K562 (cell line): ENCODE measurements around the gene NOSIP. TPM values are rescaled to one million over a fixed set of nuclear protein-coding genes. Genes with fewer than 3 reads are reported as not detected.

ENCODE experiments used
- ATAC-seq: fragments of 200-7000 bp; cut with Tn5 transposase; 3 replicates; pipeline ENCODE4 v1.9.1; 2020; ENCODE audit warnings: moderate library complexity
- BruUV-seq: library from RNA; stranded (reverse); fragments of 400-500 nt; replicated peaks from 2 replicates; lab custom pipeline; 2021; lab: Mats Ljungman, UMichigan
- CTCF ChIA-PET: fragments of 300-600 bp; formaldehyde crosslinking; extraction: SDS; loops from one replicate; lab custom pipeline; 2021; ENCODE audit warnings: low intra/inter-chr PET ratio; lab: Yijun Ruan, JAX
- POLR2A ChIA-PET: fragments of 300-600, 350-650 bp; sonication (Branson Sonifier 250); formaldehyde crosslinking; extraction: SDS; loops from one replicate; lab custom pipeline; 2021; ENCODE audit warnings: antibody characterized with exemption, inconsistent platforms; lab: Yijun Ruan, JAX
- DNase-seq, 4 experiments: peaks; one replicate each; pipeline versions ENCODE4 v3.0.0 to v3.0.0-alpha.2; 2011 to 2018; ENCODE audit warnings: low spot score in 3 of 4, mixed read lengths in 3 of 4; ENCODE audit errors: extremely low read depth in 1 of 4
- FAIRE-seq: peaks from 2 replicates; lab custom pipeline; 2011; peaks lifted over from hg19 to GRCh38; lab: Jason Lieb, UNC
- H2AFZ ChIP-seq: 2 replicates; pipeline ENCODE4 v1.6.0; 2011; ENCODE audit warnings: low read depth, low read length, control low read depth, inconsistent platforms
- H3K27ac ChIP-seq: fragments of 200-600 bp; 3 replicates; pipeline ENCODE4 v1.8.0; 2011; ENCODE audit warnings: low read depth, mild to moderate bottlenecking, control low read depth, inconsistent platforms, low read length, moderate library complexity, mixed read lengths; ENCODE audit errors: extremely low read depth
- H3K27me3 ChIP-seq, 2 experiments: fragments of 300-600 bp in 1 of 2; 2 replicates in 1 of 2; 3 replicates in 1 of 2; pipeline versions ENCODE4 v1.6.0 to v1.8.0; 2011; ENCODE audit warnings: inconsistent platforms in 2 of 2, low read length in 2 of 2, mild to moderate bottlenecking in 1 of 2, mixed read lengths in 1 of 2, moderate library complexity in 1 of 2; ENCODE audit not compliant: control insufficient read depth in 2 of 2, insufficient read depth in 2 of 2
- H3K36me3 ChIP-seq: fragments of 300-600 bp; 3 replicates; pipeline ENCODE4 v1.8.0; 2011; ENCODE audit warnings: mild to moderate bottlenecking, low read length, inconsistent platforms; ENCODE audit not compliant: control insufficient read depth, insufficient read depth
- H3K4me1 ChIP-seq, 2 experiments: fragments of 200-600 bp in 1 of 2; replicated peaks in 1 of 2; 2 replicates in 1 of 2; 3 replicates in 1 of 2; pipeline versions ENCODE4 v1.5.1 to v1.8.0; 2011; ENCODE audit warnings: inconsistent platforms in 2 of 2, low read length in 2 of 2, mild to moderate bottlenecking in 1 of 2, mixed read lengths in 1 of 2, moderate library complexity in 1 of 2; ENCODE audit not compliant: control insufficient read depth in 2 of 2, insufficient read depth in 2 of 2
- H3K4me2 ChIP-seq: 2 replicates; pipeline ENCODE4 v1.6.1; 2011; ENCODE audit warnings: low read length, control low read depth, inconsistent platforms, mixed read lengths; ENCODE audit not compliant: insufficient read depth
- H3K4me3 ChIP-seq: fragments of 200-600 bp; sonication (generic), shearing (Covaris generic); 2 replicates; pipeline ENCODE4 v1.5.1; 2016; ENCODE audit warnings: control low read depth, inconsistent platforms
- H3K79me2 ChIP-seq: fragments of 200-600 bp; 3 replicates; pipeline ENCODE4 v1.8.0; 2011; ENCODE audit warnings: low read length, inconsistent platforms; ENCODE audit not compliant: control insufficient read depth, insufficient read depth
- H3K9ac ChIP-seq, 2 experiments: 2 replicates each; pipeline versions ENCODE4 v1.6.0 to v1.6.1; 2011; ENCODE audit warnings: low read depth in 2 of 2, low read length in 2 of 2, control low read depth in 1 of 2, inconsistent platforms in 1 of 2, mild to moderate bottlenecking in 1 of 2, mixed read lengths in 1 of 2; ENCODE audit not compliant: insufficient read depth in 1 of 2
- H3K9me1 ChIP-seq: one replicate; pipeline ENCODE4 v1.6.0; 2011; ENCODE audit warnings: inconsistent platforms, mild to moderate bottlenecking, low read length, moderate library complexity; ENCODE audit not compliant: control insufficient read depth, insufficient read depth
- H3K9me3 ChIP-seq: replicated peaks from 2 replicates; pipeline ENCODE4 v1.5.1; 2011; ENCODE audit warnings: low read depth, low read length, inconsistent platforms; ENCODE audit not compliant: control insufficient read depth, insufficient read depth
- H4K20me1 ChIP-seq: replicated peaks from 2 replicates; pipeline ENCODE4 v1.6.1; 2011; ENCODE audit warnings: low read length, inconsistent platforms, mixed read lengths; ENCODE audit not compliant: control insufficient read depth, insufficient read depth
- ATF3 ChIP-seq, 2 experiments: fragments of 450-650 bp in 1 of 2; sonication (generic) in 1 of 2; formaldehyde crosslinking in 1 of 2; IDR thresholded peaks in 1 of 2; conservative IDR thresholded peaks in 1 of 2; 2 replicates each; pipeline versions ENCODE4 v1.6.1 to v1.8.1; 2016 to 2023; ENCODE audit warnings: mild to moderate bottlenecking in 2 of 2, moderate library complexity in 2 of 2, inconsistent platforms in 1 of 2, missing genetic modification reagents in 1 of 2
- FOSL1 ChIP-seq: fragments of 200-800 bp; sonication (Bioruptor generic); conservative IDR thresholded peaks from 2 replicates; pipeline ENCODE4 v1.6.1; 2016; ENCODE audit warnings: missing genetic modification characterization, missing compliant biosample characterization
- NR0B1 ChIP-seq: fragments of 450-650 bp; IDR thresholded peaks from one replicate; pipeline ENCODE4 v1.6.1; 2018; ENCODE audit warnings: mild to moderate bottlenecking, moderate library complexity; ENCODE audit not compliant: partially characterized antibody
- PHF20 ChIP-seq: fragments of 450-650 bp; IDR thresholded peaks from 2 replicates; pipeline ENCODE4 v1.6.1; 2018; ENCODE audit not compliant: partially characterized antibody
- ZNF589 ChIP-seq: fragments of 200-800 bp; sonication (Bioruptor generic); IDR thresholded peaks from 2 replicates; pipeline ENCODE4 v1.6.1; 2016; ENCODE audit warnings: low read depth, missing genetic modification characterization, missing compliant biosample characterization
- WGBS: fragments of 100-300 bp; shearing (Covaris generic); methylation state at CpG from one replicate; pipeline ENCODE4 v1.1.6; 2016; ENCODE audit warnings: low coverage, mixed read lengths; ENCODE audit not compliant: insufficient coverage; ENCODE audit errors: missing lambda C conversion rate; 5-methylcytosine and 5-hydroxymethylcytosine counted together
- in situ Hi-C: fragments of 300-500 bp; cut with MboI; formaldehyde crosslinking; loops from 4 replicates; pipeline ENCODE4 v1.15.0; 2018; ENCODE audit warnings: inconsistent platforms, mixed read lengths
- intact Hi-C: fragments of 100-400 bp; cut with micrococcal nuclease; formaldehyde crosslinking; loops from 2 replicates; pipeline ENCODE4 v1.14.2; 2022
- polyA plus RNA-seq, 8 experiments: library from polyadenylated mRNA; depleted of rRNA in 4 of 8; stranded (reverse) in 5 of 8; unstranded in 3 of 8; fragments of >200 nt; fragmentation: Nextera tagmentation in 2 of 8; fragmentation: Illumina TruSeq in 1 of 8; extraction: Ambion mirVana in 2 of 8; extraction: Trizol in 1 of 8; gene quantifications; 2 replicates each; pipeline versions ENCODE4 v1.2.1 to v1.2.3, GENCODE V29; 2011 to 2014; ENCODE audit warnings: inconsistent platforms in 1 of 8, missing spikeins in 1 of 8
- total RNA-seq, 7 experiments: library from RNA; depleted of rRNA in 6 of 7; stranded (reverse); fragments of >200 nt in 6 of 7; fragmentation: Illumina TruSeq in 2 of 7; extraction: Trizol in 2 of 7; gene quantifications; 2 replicates each; pipeline versions ENCODE4 v1.2.1 to v1.2.3, GENCODE V29; 2011 to 2021; ENCODE audit warnings: low replicate concordance in 1 of 7

Gene NOSIP
- total and polyA plus RNA-seq, 9 of the 15 experiments (the other 6 are each of a cell fraction or from before 2014, with no cell fraction given) = 14.4 to 153 (median 79.9) TPM

- peaks cover 2% of the 10 kb centered on the region for H3K9me1 ChIP-seq
- CTCF ChIA-PET = no interaction called here
- POLR2A ChIA-PET = no interaction called here
- H3K79me2 ChIP-seq = peaks cover 3% of the 10 kb centered on the region; the same call in 1 of the 3 replicates
- BruUV-seq = no TSS peak
- H3K36me3 ChIP-seq = peaks cover 76% of the 10 kb centered on the region; the same call in 1 of the 3 replicates
- no peak overlapping the region for H3K4me2 ChIP-seq
- no peak overlapping the region for H3K4me3 ChIP-seq
- H3K27me3 ChIP-seq = no peaks in the 10 kb centered on the region
- no peak overlapping the region for H2AFZ ChIP-seq
- in situ Hi-C loops (no loop called here), intact Hi-C loops (no loop called here)
- no peak for DNase-seq
- H3K9me3 ChIP-seq = no peaks in the 10 kb centered on the region
- peak; percentile 13; the same call in 1 of the 2 replicates for TF ChIP-seq ATF3 (IDR thresholded peaks at IDR 0.05)
- no peak for TF ChIP-seq ATF3 (CRISPR knock-in tag; conservative IDR thresholded peaks at IDR 0.05)
- TF ChIP-seq ZNF589 = 0 out of 2 replicates have a peak, but pooled peaks have one; percentile 41
- peak; percentile 76; the same call in 1 of the 2 replicates for TF ChIP-seq FOSL1 (tag)
- TF ChIP-seq PHF20 = no peak
- TF ChIP-seq NR0B1 = no peak
- 81% methylated on average over 18 of the region's 19 CpGs for WGBS
- no peak for FAIRE-seq
- no peaks in the 10 kb centered on the region; the same call in 1 of the 2 replicates for H4K20me1 ChIP-seq
- no peak for ATAC-seq
- peaks cover 0 to 5% of the 10 kb centered on the region in 2 experiments; a peak in 2 of 5 replicates for H3K4me1 ChIP-seq
- no peak overlapping the region; the same call in 2 of the 3 replicates for H3K27ac ChIP-seq
- H3K9ac ChIP-seq = peak overlapping the region in 1 of 2 experiments; percentile 36; a peak in 2 of 4 replicates
Observed at GRCh38 chr19:49614096-49614833, 33.9 kb upstream of the NOSIP start.
